KBM-7 (cell line): ENCODE measurements around the gene DGKZ.
A peak's percentile ranks its signal among the peaks of the same experiment; 100 is the strongest.
"Not testable (repeated sequence)": the region's sequence is repeated elsewhere in the genome, so short reads cannot be mapped to it uniquely, and the experiment has no call there.

ENCODE experiments used
- DNase-seq: peaks from one replicate; pipeline ENCODE4 v3.0.0-alpha.2; 2015
- in situ Hi-C: fragments of 300-500 bp; cut with MboI; formaldehyde crosslinking; loops from 2 replicates; pipeline ENCODE4 v1.14.3; 2020; ENCODE audit warnings: low sequenced_read_pairs, low pct_unique_long_range_greater_than_20kb, mixed read lengths

Gene DGKZ, protein sequence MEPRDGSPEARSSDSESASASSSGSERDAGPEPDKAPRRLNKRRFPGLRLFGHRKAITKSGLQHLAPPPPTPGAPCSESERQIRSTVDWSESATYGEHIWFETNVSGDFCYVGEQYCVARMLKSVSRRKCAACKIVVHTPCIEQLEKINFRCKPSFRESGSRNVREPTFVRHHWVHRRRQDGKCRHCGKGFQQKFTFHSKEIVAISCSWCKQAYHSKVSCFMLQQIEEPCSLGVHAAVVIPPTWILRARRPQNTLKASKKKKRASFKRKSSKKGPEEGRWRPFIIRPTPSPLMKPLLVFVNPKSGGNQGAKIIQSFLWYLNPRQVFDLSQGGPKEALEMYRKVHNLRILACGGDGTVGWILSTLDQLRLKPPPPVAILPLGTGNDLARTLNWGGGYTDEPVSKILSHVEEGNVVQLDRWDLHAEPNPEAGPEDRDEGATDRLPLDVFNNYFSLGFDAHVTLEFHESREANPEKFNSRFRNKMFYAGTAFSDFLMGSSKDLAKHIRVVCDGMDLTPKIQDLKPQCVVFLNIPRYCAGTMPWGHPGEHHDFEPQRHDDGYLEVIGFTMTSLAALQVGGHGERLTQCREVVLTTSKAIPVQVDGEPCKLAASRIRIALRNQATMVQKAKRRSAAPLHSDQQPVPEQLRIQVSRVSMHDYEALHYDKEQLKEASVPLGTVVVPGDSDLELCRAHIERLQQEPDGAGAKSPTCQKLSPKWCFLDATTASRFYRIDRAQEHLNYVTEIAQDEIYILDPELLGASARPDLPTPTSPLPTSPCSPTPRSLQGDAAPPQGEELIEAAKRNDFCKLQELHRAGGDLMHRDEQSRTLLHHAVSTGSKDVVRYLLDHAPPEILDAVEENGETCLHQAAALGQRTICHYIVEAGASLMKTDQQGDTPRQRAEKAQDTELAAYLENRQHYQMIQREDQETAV

DNA sequence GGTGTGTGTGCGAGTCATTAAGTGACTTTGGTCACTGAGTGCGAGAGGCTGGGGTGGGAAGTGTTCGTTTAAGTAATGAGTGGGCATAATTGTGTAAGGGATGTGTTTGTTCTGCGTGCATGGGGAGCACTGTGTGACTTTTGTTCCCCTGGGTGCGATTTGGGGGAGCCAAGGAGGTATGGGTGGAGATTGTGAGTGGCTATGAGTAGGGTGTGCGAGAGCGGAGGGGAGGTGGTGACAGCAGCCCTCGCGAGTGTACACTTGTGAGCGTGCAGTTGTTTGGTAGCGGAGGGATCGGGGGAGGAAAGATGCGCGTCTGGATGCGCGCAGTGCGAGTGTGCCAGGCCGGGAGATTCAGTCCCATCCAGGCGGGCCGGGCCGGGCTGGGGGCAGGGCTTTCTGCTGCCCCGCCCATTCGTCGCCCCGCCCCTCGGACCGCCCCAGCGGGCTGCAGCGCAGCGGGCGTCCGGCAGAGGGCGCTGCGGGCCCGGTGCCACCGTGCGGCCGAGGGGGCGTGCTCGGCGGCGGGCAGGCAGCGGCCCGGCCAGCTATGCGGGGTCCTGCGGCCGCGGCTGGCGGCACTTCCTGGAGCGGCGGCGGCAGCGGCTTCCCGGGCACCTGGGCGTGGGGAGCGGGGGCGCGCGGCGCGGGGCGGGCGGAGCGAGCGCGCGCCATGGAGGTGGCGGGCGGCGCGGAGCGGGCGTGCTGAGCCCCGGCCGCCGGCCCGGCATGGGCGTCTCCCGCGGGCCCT lies at the start of gene DGKZ:
Gene DGKZ (plus strand): TSS at position 578 of the 751 bp plus-strand sequence. CDS start 197 bp downstream, outside the sequence.
- DNase-seq = peak; percentile 88
- in situ Hi-C loops = no loop called here

DNA sequence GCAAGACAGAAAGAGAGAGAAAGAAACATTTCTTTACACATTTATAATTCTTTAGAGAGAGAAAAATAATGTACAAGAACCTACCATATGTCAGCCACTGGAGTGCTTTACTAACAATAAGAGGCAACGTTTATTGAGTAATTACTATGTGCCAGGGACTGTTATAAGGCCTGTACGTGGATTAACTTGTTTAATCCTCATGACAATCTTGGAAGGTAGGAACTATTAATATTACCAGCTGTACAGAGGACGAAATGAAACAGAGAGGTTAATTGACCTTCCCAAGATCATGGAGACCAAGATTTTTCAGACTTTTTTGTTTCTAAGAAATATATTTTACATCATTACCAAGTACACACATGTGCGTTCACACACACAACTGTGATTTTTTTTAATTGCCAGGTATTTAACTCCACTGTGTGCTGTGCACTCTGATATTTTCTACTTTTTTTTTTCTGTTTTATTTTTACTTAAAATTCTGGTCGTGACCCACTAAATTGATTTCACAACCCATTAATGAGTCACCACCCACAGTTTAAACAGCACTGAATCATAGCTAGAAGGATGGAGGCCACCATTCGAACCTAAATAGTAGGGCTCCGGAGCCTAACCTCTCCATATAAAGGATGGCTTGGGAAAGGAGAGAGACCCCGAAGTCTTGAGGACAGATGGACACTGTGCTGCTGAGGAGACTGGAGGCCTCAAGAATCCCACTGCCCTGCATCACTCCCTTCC lies 48.4 kb upstream of the DGKZ start:
- DNase-seq = no peak
- in situ Hi-C loops = no loop called here

GRCh38 chr11:46299451-46299961 lies 47.8 kb upstream of the DGKZ start:
- in situ Hi-C loops = no loop called here
- DNase-seq = no peak

DNA sequence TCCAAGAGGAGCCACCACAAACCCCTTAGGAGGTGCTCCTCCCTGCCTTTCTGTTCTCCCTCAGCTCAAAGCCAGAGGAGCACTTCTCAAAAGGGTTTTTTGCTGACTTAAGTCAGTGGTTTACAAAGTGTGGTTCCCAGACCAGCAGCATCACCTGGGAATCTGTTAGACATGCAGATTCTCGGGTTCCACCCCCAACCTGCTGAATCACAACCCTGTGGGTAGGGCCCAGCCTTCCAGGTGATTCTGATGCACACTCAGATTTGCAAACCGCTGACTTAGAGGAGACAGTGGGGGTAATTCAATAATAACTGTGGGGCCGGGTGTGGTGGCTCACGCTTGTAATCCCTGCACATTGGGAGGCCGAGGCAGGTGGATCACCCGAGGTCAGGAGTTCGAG lies 47.0 kb upstream of the DGKZ start:
- DNase-seq = no peak
- in situ Hi-C loops = no loop called here

DNA sequence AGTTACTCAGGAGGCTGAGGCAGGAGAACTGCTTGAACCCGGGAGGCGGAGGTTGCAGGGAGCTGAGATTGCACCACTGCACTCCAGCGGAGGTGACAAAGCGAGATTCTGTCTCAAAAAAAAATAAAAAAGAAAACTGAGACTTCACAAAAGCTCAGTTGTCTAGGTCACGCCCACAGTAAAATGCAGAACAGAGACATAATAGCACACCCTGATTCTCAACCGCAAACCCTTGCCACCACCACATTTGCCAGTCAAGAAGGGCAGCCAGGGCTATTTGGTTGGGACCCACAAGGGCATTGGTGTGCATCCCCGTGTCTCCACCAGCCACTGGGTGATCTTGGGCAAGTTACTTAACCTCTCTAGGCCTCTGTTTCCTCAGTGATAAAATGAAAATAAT lies 44.4 kb upstream of the DGKZ start:
- no peak for DNase-seq
- in situ Hi-C loops = no loop called here

DNA sequence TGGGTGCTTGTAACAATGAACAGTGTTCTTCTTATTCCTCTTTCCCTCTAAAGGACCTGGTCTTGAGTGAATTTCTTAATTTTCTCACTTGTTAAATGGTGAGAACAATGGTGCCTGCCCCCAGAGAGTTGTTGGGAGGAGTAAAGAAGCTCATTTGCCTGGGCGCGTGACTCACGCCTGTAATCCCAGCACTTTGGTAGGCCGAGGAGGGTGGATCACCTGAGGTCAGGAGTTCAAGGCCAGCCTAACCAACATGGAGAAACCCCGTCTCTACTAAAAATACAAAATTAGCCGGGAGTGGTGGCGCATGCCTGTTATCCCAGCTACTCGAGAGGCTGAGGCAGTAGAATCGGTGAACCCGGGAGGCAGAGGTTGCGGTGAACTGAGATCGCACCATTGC lies 43.2 kb upstream of the DGKZ start:
- DNase-seq, in situ Hi-C loops: not testable (repeated sequence)

- in situ Hi-C loops = no loop called here
- no peak for DNase-seq
Observed at GRCh38 chr11:46304605-46305179, 42.6 kb upstream of the DGKZ start.

GRCh38 chr11:46305295-46305694 lies 42.0 kb upstream of the DGKZ start:
- DNase-seq = peak; percentile 65
- in situ Hi-C loops = no loop called here

DNA sequence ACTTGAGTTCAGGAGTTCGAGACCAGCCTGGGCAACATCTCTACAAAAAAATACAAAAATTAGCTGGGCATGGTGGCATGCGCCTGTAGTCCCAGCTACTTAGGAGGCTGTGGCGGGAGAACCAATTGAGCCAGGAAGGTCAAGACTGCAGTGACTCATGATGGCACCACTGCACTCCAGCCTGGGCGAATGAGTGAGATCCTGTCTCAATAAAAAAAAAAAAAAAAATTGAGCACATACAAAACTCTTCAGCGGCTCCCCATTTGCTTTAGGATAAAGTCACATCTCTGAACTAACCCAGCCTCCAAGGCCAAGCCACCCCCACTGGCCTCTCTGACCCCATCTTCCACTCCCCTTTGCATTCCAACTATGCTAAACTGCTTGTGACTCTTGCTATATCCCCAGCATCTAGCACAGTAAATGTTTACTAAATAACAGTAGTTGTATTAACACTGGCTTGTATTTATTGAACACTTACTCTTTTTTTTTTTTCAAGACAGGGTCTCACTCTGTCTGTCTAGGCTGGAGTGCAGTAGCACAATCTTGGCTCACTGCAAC lies 40.9 kb upstream of the DGKZ start:
- no peak for DNase-seq
- in situ Hi-C loops = no loop called here

GRCh38 chr11:46307369-46307768 lies 39.9 kb upstream of the DGKZ start:
- DNase-seq = no peak
- in situ Hi-C loops = no loop called here

DNA sequence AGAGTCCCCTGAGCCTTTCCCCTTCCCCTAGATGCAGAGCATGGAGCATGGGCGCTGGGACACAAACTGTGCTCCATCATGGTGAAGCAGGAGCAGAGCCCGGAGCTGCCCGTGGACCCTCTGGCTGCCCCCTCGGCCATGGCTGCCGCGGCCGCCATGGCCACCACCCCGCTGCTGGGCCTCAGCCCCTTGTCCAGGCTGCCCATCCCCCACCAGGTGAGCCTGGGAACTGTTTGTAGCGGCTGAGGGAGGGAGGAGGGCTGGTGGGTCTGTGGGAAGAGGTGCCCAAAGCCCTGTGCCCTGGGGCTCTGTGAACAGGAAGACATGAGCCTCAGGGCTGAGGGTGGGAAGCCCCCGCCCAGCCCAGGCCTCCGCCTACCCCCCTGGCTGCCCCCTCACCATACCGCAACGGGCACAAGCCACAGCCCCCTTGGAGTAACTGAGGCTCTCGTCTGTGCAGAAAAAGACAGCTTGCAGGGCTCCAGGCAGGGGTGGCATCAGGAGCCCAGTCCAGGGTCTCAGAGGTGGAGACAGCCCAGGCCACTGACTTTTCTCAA lies 39.4 kb upstream of the DGKZ start:
- no peak for DNase-seq
- in situ Hi-C loops = no loop called here

DNA sequence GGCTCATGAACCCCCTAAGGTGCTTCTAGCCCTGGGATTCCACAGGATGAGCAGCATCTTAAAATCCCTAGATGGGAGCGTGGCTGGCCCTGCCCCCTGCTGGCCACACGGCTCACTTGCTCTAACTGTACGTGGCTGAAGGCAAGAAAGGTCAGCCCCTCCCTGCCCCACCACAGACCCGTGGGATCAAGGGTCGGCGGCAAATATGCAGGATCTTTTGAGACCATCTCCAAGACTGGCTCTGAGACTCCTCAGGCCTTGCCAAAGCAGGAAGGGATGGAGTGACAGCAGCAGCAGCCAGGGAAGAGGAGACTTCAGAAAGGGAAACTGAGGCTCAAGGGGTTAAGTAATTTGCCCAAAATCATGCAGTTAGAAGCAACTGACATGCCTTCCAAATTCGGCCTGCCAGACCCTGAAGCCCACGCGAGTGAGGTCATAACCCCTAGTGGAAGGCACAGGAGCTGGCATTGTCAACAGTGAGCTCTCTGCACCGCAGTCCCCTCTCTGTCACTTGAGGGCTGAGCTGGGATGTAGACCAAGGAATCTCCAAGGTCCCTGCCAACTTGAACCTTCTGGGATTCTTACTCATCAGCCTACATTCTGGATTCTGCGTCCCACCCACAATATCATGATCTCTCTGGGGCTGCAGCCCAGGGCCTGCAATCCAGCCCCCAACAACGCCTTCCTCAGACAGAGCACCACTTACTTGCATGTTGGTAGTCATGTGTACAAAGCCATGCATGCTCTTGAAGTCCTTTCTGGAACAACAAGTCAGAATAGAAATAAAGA lies 38.4 kb upstream of the DGKZ start:
- in situ Hi-C loops = no loop called here

GRCh38 chr11:46309814-46310259 lies 37.4 kb upstream of the DGKZ start:
- in situ Hi-C loops = no loop called here
- DNase-seq = peak; percentile 63

More for the DNA sequence above, 38.4 kb upstream of the DGKZ start:
- DNase-seq = peak; percentile 66

- in situ Hi-C loops = no loop called here
- DNase-seq = peak; percentile 82
Observed at GRCh38 chr11:46315033-46315738, 32.1 kb upstream of the DGKZ start.

GRCh38 chr11:46315783-46316563 lies 31.3 kb upstream of the DGKZ start:
- in situ Hi-C loops = no loop called here
- DNase-seq = no peak

DNA sequence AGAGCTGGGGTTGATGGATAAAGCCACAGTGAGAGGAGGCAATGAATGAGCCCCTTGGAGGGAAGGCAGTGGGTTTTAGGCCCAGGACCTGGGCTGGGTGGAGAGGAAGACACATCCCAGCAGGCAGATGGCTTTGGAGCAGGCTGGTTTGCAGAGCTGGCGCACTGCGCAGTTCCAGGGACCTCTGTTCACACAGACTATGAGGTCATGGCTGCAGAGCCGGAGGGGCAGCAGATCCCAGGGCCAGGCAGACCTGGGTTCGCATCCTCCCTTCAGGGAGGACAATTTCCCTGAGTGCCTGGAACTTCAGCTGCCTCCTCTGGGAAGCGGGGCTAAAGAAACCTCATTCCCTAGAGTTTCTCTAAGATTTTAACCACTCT lies 28.2 kb upstream of the DGKZ start:
- DNase-seq = no peak
- in situ Hi-C loops = no loop called here
